Spinal cord (tissue), 10 donors: Measurements from ENCODE around the gene C2CD2L. TPM values are rescaled to one million over a fixed set of nuclear protein-coding genes. Genes with fewer than 3 reads are reported as not detected.

ENCODE experiments used
- DNase-seq, 6 donors: peaks; one replicate each; pipeline versions ENCODE4 v3.0.0 to v3.0.0-alpha.2; 2013 to 2015; ENCODE audit warnings: low spot score in 6 of 6, low read depth in 4 of 6
- H3K27ac ChIP-seq: one replicate; pipeline ENCODE4 v1.5.1; 2013; ENCODE audit warnings: low read depth, low read length, control low read depth
- H3K27me3 ChIP-seq: one replicate; pipeline ENCODE4 v1.6.1; 2013; ENCODE audit warnings: low read length; ENCODE audit not compliant: control insufficient read depth, insufficient read depth
- H3K36me3 ChIP-seq: one replicate; pipeline ENCODE4 v1.6.1; 2013; ENCODE audit warnings: low read length; ENCODE audit not compliant: control insufficient read depth, insufficient read depth
- H3K4me1 ChIP-seq: one replicate; pipeline ENCODE4 v1.6.1; 2013; ENCODE audit warnings: low read length; ENCODE audit not compliant: control insufficient read depth, insufficient read depth
- H3K4me3 ChIP-seq: one replicate; pipeline ENCODE4 v1.5.1; 2013; ENCODE audit warnings: low read depth, low read length, control low read depth
- H3K9me3 ChIP-seq: one replicate; pipeline ENCODE4 v1.6.1; 2013; ENCODE audit warnings: low read length; ENCODE audit not compliant: control insufficient read depth, insufficient read depth
- WGBS: methylation state at CpG from one replicate; pipeline ENCODE4 v1.1.5; 2013; ENCODE audit warnings: missing lambda C conversion rate; ENCODE audit not compliant: insufficient coverage; 5-methylcytosine and 5-hydroxymethylcytosine counted together
- polyA plus RNA-seq, 2 donors: library from polyadenylated mRNA; unstranded; fragments of 120-200 nt; gene quantifications; one replicate each; pipeline ENCODE4 v1.2.1, GENCODE V29; 2013; ENCODE audit not compliant: insufficient read length in 2 of 2
- total RNA-seq, 2 donors: library from RNA; depleted of rRNA in 1 of 2; stranded (reverse); fragments of 120-200 nt in 1 of 2; fragments of >200 nt in 1 of 2; gene quantifications; one replicate each; pipeline versions ENCODE4 v1.2.3 to v1.2.4, GENCODE V29; 2013 to 2014
- donor health status: healthy.

Gene C2CD2L
- total and polyA plus RNA-seq, 4 donors, result 9.7 to 35.3 (median 23.1) TPM

DNA sequence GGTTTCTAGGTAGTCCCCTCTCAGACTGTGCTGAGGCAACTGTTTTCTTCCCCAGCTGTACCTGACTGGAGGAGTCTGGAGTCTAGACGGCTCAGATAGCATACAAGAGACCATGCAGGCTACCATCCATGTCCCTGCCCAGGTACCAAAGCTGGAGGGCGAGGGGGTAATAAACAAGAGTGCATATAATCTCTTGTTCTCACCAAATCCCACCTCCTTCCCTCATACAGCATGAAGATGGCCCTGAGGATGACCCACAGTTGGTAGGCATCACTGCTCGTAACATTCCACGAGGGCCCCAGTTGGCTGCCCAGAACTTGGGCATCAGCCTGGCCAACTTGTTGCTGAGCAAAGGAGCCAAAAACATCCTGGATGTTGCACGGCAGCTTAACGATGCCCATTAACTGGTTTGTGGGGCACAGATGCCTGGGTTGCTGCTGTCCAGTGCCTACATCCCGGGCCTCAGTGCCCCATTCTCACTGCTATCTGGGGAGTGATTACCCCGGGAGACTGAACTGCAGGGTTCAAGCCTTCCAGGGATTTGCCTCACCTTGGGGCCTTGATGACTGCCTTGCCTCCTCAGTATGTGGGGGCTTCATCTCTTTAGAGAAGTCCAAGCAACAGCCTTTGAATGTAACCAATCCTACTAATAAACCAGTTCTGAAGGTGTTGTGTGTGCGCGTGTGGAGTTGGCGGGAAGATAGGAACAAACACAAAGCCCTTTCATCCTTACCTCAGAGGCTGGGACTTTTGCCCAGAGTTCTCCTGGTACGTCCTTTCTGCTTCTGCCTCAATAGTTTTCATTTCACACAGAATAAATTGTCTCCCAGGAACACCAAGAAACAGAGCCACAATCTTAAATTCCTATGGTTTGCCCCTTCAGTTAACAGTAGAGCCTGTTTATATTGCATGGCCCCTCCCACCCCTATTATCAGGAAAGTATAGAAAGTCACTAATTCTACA, 14.0 kb upstream of the C2CD2L start:
- WGBS, result 18% methylated on average over 9 of the region's 12 CpGs
- H3K27ac ChIP-seq, result peak overlapping the region; percentile 88
- no peaks in the 10 kb centered on the region for H3K9me3 ChIP-seq
- peaks cover 34% of the 10 kb centered on the region for H3K4me1 ChIP-seq
- H3K4me3 ChIP-seq, result peak overlapping the region; percentile 72
- DNase-seq, result peak in 2 of 6 donors; percentile 20 to 54
- no peaks in the 10 kb centered on the region for H3K27me3 ChIP-seq
- H3K36me3 ChIP-seq, result peaks cover 52% of the 10 kb centered on the region

DNA sequence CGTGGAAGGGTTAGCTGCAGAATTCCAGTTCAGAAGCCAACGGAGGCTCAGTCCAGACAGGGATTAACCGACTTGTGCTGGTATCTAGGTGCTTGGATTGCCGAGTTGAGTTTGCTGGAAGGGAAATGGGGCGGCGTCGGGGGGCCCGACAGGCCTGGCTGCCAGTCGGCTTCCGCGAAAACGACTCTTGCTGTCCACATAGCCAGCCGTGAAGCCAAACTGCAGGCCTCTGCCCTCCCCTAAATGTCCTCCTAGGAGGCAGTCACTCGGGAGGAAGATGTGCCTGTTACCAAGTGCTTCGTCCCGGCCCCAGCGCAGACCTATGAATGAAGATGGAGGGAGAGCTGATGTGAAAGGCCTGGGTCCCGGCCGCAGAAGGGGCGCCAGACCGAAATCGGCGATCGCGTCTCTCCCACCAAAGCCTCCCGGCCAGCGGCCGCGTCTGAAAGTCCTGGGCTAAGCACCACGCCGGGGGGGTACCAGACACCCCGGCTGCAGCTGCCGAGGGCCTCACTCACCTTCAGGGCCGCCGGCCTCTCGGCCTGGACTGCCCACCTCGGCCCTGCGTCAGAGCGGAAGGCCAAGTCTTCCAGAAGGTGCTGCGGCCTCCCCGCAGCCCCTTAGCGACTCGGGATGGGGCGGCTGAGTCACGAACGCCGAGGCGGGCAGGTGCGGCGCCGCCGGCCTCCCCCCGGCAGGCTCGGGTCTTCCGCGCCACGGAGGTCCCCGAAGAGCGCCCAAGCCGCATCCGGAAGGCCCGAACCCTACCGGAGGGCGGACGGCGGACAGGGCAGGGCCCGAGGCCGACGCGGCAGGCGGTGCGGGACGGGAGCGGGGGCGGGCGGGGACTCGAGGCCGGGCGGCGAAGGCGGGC, 13.0 kb upstream of the C2CD2L start:
- peak overlapping the region; percentile 88 for H3K27ac ChIP-seq

DNA sequence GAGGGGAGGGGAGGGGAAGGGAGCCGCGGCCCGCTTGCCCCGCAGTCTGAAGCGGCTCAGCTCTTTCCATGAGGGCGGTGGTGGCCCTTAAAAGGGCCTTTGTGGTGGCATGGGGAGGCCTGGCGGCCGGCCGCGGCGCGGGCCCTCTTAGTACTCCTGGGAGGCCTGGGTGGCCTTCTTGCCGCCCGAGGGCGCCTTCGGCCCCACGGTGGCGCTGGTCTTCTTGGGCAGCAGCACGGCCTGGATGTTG, 12.4 kb upstream of the C2CD2L start:
- peak in 1 of 6 donors; percentile 89 for DNase-seq
- Histone ChIP-seq H3K4me1 (peaks cover 34% of the 10 kb centered on the region), H3K4me3 (peak overlapping the region; percentile 72), H3K36me3 (peaks cover 46% of the 10 kb centered on the region), H3K27ac (peak overlapping the region; percentile 87), H3K9me3 (no peaks in the 10 kb centered on the region), H3K27me3 (no peaks in the 10 kb centered on the region)
- WGBS, result 0% methylated on average over 19 of the region's 19 CpGs

More for the DNA sequence above, 13.0 kb upstream of the C2CD2L start:
- under 1% methylated on average over 80 of the region's 81 CpGs for WGBS
- Histone ChIP-seq H3K4me1 (peaks cover 34% of the 10 kb centered on the region), H3K36me3 (peaks cover 50% of the 10 kb centered on the region), H3K4me3 (peak overlapping the region; percentile 72), H3K9me3 (no peaks in the 10 kb centered on the region), H3K27me3 (no peaks in the 10 kb centered on the region)
- peak in 2 of 6 donors; percentile 34 to 50 for DNase-seq

DNA sequence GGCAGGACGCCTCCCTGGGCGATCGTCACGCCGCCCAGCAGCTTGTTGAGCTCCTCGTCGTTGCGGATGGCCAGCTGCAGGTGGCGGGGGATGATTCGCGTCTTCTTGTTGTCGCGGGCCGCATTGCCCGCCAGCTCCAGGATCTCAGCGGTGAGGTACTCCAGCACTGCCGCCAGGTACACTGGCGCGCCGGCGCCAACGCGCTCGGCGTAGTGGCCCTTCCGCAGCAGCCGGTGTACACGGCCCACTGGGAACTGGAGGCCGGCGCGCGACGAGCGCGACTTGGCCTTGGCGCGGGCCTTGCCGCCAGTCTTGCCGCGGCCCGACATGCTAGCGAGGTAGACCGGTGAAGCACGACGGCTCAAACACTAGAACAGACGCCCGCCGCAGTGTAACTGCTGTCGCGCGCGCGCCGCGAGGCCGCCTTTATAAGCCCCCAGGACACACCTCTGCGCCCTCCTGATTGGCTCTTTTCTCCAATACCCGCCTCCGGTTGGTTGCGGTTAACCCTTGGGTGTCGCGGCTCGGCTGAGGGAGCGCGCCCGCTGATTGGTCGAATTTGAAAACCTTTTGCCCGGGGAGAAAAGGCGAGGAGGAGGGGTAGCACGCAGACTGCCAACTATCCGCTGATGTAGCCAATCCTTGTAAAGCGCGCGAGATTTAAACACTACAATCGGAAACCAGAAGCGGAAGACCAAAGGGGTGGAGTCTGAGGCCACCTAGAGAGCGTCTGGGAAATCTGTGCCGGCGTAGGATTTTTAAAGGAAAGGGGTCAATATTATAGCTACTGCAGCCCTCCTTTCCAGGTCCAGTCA, 11.9 kb upstream of the C2CD2L start:
- Histone ChIP-seq H3K27me3 (no peaks in the 10 kb centered on the region), H3K4me3 (peak overlapping the region; percentile 72), H3K36me3 (peaks cover 41% of the 10 kb centered on the region), H3K27ac (peak overlapping the region; percentile 87), H3K9me3 (no peaks in the 10 kb centered on the region), H3K4me1 (peaks cover 34% of the 10 kb centered on the region)
- under 1% methylated on average over 70 of the region's 79 CpGs for WGBS
- DNase-seq, result peak; percentile 97 to 100 (median 99)

DNA sequence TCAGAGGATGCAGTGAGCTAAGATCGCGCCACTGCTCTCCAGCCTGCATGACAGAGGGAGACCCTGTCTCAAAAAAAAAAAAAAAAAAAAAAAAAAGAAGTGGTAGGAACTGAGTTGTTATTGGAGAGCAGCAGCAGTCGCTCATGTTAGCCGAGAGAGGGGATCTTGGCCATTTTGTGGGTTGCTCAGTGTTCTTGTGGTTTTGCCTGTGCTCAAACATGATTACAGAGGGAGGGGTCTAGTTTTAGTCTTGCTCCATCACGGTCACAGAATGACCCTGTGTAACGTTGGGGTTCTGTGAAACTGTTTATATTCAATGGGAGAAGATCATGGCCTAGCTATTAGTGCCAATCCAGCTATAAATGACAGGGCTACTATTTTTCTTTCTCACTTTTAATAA, 7.4 kb upstream of the C2CD2L start:
- Histone ChIP-seq H3K4me1 (peaks cover 30% of the 10 kb centered on the region), H3K4me3 (no peak overlapping the region)

DNA sequence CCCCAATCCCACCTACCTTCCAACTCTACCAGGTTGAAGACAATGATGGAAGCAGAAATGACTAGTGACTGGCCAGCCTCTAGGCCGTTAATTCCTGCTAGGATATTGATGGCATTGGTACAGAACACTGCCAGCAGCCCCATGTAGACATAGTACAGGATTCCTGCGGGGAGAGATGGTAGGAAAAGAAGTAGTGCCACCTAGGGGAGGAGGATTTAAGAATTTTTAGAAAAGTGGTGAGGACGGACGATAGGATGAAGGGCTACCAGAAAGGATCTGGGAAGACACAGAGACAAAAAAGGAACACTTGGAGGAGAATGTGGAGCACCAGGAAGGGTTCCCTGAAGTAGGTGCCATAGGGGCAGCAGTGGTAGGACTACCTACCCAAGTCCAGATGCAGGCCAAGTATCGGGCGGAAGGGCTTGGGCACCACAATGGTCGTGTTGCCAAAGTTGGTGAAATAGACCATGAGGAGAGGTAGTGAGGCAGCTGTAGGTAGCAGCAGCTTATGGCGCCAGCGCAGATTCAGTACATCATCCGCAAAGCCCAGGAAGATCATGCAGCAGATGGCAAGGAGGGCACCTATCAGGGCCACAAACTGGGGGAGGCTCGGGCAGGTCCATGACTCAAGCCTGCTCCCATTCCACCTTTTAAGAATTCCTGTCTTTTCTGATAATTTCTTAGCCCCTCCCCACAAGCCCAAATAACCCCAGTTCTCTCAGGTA, 6.7 kb upstream of the C2CD2L start:
- DNase-seq, result peak in 1 of 6 donors; percentile 42
- Histone ChIP-seq H3K9me3 (no peaks in the 10 kb centered on the region), H3K27ac (no peak overlapping the region), H3K4me1 (peaks cover 30% of the 10 kb centered on the region), H3K36me3 (peaks cover 18% of the 10 kb centered on the region), H3K27me3 (no peaks in the 10 kb centered on the region), H3K4me3 (peak overlapping the region; percentile 95)
- WGBS, result 47% methylated on average over 10 of the region's 11 CpGs

More for the DNA sequence above, 7.4 kb upstream of the C2CD2L start:
- Histone ChIP-seq H3K9me3 (no peaks in the 10 kb centered on the region), H3K36me3 (peaks cover 18% of the 10 kb centered on the region), H3K27ac (no peak overlapping the region), H3K27me3 (no peaks in the 10 kb centered on the region)
- DNase-seq, result no peak
- 93% methylated on average over 4 of the region's 6 CpGs for WGBS

DNA sequence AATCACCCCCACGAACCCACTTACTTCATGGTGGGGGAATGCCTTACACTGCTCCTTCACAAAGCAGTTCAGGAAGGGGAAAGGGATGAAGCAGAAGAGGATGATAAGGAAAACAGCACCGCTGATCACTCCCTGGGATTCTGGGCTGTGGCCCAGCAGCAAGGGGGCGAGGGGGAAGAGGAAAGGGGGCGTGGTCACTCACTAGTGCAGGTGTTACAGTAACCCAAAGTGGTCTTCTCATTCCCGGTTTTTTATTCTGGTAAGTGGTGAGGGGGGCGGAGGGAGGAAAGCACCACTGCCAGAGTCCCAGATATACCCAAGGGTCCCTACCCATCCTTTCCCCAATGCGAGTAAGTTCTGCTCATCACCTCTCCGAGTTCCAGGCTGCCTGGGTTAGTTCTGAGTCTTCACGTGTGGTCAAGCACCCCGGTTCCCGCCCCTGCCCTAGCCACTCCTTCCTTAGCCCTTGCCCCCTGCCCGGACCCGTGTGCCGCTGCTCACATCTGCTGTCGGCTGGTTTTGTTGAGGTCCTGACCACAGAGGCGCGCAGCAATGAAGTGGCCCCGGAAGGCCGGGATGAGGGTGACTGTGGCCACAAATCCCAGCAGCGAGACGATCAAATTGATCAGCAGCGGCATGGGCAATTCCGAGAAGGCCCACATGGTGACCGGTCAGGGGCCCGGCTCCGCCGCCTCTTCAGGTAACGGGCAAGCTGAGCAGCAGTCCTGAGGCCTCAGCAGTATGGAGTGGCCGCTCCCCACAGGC, 6.0 kb upstream of the C2CD2L start:
- Histone ChIP-seq H3K9me3 (no peaks in the 10 kb centered on the region), H3K4me1 (peaks cover 23% of the 10 kb centered on the region), H3K36me3 (peaks cover 18% of the 10 kb centered on the region), H3K4me3 (peak overlapping the region; percentile 95), H3K27me3 (no peaks in the 10 kb centered on the region), H3K27ac (peak overlapping the region; percentile 98)
- 0% methylated on average over 26 of the region's 29 CpGs for whole genome bisulfite sequencing
- DNase-seq, result no peak

DNA sequence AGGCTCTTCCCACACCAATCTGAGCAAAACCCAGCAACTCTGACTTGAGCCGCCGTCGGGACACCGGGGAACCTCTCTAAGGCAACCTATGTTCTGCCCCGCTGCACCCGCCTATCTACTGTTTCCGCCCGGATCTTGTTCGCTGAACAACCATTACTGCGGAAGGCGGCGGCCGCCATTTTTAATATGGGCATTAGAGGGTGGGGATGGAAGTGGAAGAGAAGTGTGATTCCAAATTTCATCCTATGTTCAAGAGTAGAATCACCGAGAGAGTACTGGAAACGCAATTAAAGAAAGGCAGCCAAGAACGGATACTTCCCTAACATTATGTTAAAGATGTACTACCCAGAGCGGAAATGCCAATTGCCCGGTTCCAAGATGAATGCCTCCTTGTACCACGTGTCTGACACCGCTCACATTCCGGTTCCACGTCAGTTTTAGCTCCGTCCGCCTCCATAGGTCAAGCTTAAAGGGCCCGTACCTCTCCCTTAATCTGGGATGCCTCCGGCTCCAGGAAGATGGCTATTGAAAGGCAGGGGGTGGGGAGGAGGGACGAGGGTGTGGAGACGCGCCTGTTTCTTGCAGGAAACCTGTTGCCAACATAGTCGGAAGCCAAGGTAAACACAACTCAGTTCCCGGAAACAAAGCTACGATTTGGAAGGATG, 5.3 kb upstream of the C2CD2L start, which contains the start of gene DPAGT1:
TSS of gene DPAGT1 (minus strand) at position 95 of the 665 bp plus-strand sequence. CDS start 198 bp downstream, outside the sequence.
- no peaks in the 10 kb centered on the region for H3K9me3 ChIP-seq
- peak within 1 kb of the TSS; percentile 95 for H3K4me3 ChIP-seq
- H3K4me1 ChIP-seq, result peaks cover 30% of the 10 kb centered on the region
- WGBS, result 0% methylated on average over 30 of the region's 32 CpGs
- H3K27me3 ChIP-seq, result no peaks in the 10 kb centered on the region
- peak; percentile 86 to 99 (median 96) for DNase-seq
- peak within 1 kb of the TSS; percentile 98 for H3K27ac ChIP-seq
- H3K36me3 ChIP-seq, result peaks cover 13% of the 10 kb centered on the region
